Measurements from ENCODE around the gene CUL7.

GRCh38 chr6:42993445-42993844 lies 60.2 kb downstream of the CUL7 start:
- TF ChIP-seq EZH2 (IDR thresholded peaks at IDR 0.05; ENCODE audit: low read length, missing control alignments) (no peak), CTCF (conservative IDR thresholded peaks at IDR 0.05 in 1 of 2, IDR thresholded peaks at IDR 0.05 in 1 of 2; ENCODE audit: low read depth in 1 of 2, low read length in 2 of 2) (no peak)
